CD4-positive, alpha-beta T cell treated with Interferon gamma for 1 hour (primary cell): ENCODE results near the gene MANBA.
"Not testable (repeated sequence)": the region's sequence is repeated elsewhere in the genome, so short reads cannot be mapped to it uniquely, and the experiment has no call there.

Experiments
- DNase-seq: peaks from one replicate; pipeline ENCODE4 v3.0.0-alpha.2; 2020

Gene MANBA

GRCh38 chr4:102718833-102719575 is 41.8 kb downstream of the MANBA start:
- DNase-seq = not testable (repeated sequence)

DNA sequence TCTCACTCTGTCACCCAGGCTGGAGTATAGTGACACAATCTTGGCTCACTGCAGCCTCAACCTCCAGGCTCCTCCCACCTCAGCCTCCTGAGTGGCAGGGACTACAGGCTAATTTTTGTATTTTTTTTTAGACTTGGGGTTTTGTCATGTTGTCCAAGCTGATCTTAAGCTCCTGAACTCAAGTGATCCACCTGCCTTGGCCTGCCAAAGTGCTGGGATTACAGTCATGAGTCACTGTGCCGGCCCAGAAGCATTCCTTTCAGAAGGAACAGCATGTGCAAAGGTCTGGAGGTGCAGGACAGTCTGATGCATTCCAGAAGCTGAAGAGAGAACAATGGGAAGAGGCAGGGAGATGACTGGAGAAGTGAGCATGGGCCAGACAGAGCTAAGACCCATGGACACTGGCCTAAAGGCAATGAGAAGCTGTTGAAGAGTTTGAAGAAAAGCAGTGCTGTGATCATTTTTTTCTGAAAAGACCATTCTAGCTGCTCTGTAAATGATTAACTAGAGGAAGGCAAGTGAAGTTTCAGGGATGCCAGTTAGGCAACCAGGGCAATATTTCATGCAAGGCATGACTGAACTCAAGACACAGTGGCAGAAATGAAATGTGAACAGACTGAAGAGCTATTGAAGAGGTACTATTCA is 43.2 kb downstream of the MANBA start:
- DNase-seq = no peak

DNA sequence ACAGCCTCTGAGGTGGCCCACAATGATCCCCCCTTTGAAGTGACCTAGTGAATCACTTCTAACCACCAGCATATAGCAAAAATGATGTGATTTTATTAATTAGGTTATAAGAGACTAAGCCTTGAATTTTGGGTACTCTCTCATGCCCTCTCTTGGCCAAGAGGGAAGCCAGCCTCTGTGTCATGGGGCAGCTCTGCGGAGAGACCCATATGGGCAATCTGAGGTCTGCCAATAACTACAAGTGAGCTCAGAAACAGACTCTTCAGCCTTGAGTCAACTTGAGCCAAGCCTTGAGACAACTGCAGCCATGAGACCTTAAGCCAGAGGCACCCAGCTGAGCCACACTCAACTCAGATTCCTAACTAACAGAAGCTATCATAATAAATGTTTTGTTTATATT is 45.7 kb downstream of the MANBA start:
- DNase-seq = no peak

- DNase-seq = not testable (repeated sequence)
Observed at GRCh38 chr4:102713774-102714173, 47.0 kb downstream of the MANBA start.

DNA sequence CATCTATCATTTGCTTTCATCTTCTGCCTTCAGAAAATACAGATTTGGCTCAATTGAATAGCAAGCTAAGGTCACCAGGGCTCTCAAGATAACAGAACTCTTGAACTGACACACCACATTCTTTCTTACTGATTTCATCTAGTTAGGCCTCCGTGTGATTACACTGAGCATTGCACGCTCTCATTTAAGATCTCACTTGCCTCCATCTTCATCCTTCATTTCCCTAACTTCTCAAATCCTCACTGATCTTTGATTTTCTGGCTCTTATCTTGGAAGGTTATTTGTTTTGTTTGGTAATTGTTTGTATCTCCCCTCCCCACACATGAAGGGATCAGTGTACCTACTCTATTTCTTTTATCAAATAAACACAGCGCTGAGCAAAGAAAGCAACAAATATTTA is 47.7 kb downstream of the MANBA start:
- DNase-seq = no peak

GRCh38 chr4:102710986-102711385 is 49.8 kb downstream of the MANBA start:
- no peak for DNase-seq

GRCh38 chr4:102709060-102709459 is 51.7 kb downstream of the MANBA start:
- DNase-seq = not testable (repeated sequence)

GRCh38 chr4:102707150-102707549 is 53.6 kb downstream of the MANBA start:
- DNase-seq = no peak

DNA sequence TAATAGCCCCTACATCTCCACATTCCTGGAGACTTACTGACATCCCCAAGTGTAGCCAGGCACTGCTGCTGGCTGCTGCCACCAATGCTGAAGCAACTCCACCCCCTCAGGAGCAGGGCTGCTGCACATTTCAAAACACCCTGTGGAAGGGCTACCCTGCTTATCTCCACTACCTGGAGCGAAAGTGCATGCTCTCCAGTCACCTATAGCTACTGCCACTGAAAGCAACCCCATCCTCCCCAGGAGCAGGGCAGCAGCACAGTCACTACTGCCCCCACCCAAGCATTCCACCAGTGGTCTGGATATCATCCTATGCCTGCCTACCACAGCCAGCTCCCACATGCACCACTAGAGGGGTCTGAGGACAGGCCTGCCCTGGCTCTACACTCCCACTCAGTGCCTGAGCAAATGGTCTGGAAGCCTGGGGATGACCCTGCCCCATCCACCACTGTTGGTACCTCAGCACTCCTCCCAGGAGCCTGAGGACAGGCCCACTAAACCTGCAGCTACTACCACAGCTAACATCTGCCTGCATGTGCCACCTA is 55.3 kb downstream of the MANBA start:
- DNase-seq = no peak

GRCh38 chr4:102696758-102697157 is 64.0 kb downstream of the MANBA start:
- no peak for DNase-seq

- DNase-seq = no peak
Observed at GRCh38 chr4:102694791-102695190, 66.0 kb downstream of the MANBA start.

- DNase-seq = no peak
Observed at GRCh38 chr4:102693861-102694260, 66.9 kb downstream of the MANBA start.

- DNase-seq = no peak
Observed at GRCh38 chr4:102693262-102693850, 67.4 kb downstream of the MANBA start.

GRCh38 chr4:102692474-102692873 is 68.3 kb downstream of the MANBA start:
- DNase-seq = no peak

DNA sequence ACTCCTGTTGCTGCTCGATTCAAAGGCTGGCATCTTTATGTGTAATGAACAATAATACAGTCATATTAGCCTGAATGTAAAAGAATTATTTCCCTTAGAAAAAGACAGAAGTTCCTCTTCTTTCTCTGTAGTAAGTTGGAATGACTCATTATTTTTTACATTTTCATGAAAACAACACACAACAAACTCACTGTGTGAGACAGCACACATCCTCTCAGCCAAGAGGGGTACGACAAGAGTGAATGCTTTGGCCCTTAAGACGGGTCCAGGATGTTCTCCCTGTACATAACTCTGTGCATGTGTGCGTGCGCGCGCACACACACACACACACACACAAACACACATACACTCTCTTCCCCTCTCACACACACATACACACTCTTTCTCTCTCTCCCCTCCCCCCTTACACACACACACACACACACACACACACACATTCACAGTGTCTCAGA is 72.8 kb downstream of the MANBA start:
- DNase-seq = no peak

- no peak for DNase-seq
Observed at GRCh38 chr4:102687373-102687981, 73.3 kb downstream of the MANBA start.

DNA sequence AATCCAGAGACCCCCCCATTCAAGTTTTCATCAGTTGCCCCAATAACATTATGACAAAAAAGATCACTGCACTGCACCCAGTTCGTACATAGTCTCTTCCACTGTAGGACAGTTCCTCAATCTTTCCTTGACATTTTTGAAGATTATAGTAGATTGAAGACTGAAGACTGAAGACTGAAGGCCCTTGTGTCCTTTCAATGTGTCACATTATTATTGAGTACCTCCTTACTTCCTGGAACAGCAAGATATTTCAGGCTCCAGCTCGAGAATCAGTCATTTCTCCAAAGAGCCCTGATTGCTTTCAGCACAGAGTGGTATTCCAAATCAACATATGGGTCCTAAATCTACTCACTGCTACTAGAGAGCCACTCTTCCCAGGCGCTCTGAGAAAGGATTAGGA is 75.0 kb downstream of the MANBA start:
- DNase-seq = no peak

GRCh38 chr4:102684610-102685052 is 76.1 kb downstream of the MANBA start:
- no peak for DNase-seq

DNA sequence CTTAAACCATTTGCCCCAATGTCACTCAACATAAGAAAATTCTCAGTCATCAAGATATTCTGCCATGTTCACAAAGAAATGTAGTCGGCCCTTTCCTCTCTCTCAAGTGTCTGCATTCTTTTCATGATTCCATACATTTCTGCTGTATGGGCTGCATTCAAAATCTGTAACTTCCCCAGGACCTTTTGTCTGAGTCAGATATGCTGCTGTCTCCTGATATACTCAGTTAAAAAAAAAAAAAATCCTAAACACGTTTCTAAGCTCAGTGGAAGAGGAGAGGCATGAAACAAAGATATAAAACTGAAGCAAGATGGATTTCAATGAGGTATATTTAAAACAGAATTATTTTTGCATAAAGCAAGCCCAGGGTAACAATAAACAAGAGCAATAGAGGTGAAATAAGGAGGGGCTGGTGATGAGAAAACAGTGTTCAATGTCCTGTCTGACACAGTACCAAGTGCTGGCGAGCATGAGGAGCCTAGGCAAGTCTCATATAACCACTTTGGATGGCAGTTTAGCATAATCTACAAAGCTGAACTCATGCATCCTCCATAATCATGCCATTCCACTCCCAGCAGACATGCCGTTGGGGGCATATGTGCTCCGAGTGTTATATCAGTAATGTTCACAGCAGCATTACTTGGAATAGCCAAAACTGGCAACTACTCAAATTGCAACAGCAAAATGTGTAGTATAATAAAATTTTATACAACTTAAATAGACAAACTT is 76.7 kb downstream of the MANBA start:
- DNase-seq = no peak

DNA sequence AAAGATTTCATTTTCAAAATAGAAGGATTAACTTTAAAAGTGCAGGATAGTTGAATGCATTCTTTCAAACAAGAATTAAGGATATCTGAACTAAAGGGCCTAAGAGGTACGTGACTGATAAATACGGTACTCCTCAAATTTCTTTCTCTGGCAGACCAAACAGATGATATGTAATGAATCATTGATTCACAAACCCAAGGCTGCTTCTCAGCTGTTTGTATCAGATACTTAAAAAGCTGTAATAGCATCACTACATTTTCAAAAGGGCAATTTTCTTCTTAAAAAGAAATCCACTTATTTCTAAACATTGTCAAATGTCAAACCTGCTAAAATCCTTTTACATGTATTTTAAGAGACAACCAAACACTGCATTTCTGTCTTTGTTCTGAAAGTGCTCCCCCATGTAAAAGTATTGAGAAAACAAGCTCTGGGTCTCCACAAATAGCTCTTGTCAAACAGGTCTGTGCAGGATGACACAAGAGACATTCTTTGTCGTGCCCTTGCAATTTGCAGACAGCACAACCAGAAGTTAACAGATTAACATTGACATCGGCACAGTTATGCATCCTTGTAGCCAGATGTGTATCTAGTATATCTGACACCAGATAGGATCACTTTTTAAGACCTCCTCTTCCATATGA is 82.0 kb downstream of the MANBA start:
- DNase-seq = no peak

DNA sequence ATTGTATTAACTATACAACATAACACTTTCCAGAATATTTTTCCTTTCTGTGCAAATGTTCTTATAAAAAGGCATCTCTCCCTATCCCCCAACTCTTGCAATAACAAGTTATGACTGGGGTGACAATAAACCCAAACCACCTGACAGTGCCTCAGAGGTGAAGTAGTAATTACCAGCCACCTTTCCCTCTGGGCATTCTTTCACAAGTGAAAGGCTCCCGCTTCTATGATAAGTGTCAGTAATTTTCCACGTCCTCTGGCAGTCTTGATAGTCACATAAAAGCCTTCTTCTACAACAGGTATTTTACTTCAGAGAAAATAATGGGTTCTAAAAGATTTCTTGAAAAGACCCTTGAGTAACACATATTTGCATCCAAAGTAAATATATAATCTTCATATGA is 82.7 kb downstream of the MANBA start:
- no peak for DNase-seq

- DNase-seq = no peak
Observed at GRCh38 chr4:102675141-102675540, 85.6 kb downstream of the MANBA start.
